PC-9 (cell line): ENCODE results near the gene DSEL. TPM values are rescaled to one million over a fixed set of nuclear protein-coding genes. Genes with fewer than 3 reads are reported as not detected.

Source experiments
- BruUV-seq: library from RNA; stranded (reverse); fragments of 400-500 nt; replicated peaks from 2 replicates; lab custom pipeline; 2021; lab: Mats Ljungman, UMichigan
- CTCF ChIA-PET: fragments of 300-600 bp; sonication (Branson Sonifier 250); formaldehyde crosslinking; loops from one replicate; lab custom pipeline; 2022; ENCODE audit warnings: antibody characterized with exemption; lab: Charles Lee
- POLR2A ChIA-PET: fragments of 300-600 bp; sonication (Branson Sonifier 250); formaldehyde crosslinking; loops from one replicate; lab custom pipeline; 2022; ENCODE audit warnings: antibody characterized with exemption; ENCODE audit not compliant: unreplicated experiment; lab: Charles Lee
- DNase-seq, 2 experiments: peaks; one replicate each; pipeline versions ENCODE4 v3.0.0 to v3.0.0-alpha.2; 2015 to 2022; ENCODE audit warnings: mixed read lengths in 1 of 2
- H2AFZ ChIP-seq: fragments of 200-600 bp; sonication (generic); 2 replicates; pipeline ENCODE4 v1.8.1; 2017; ENCODE audit warnings: antibody characterized with exemption
- H3F3A ChIP-seq: fragments of 200-600 bp; sonication (generic); 2 replicates; pipeline ENCODE4 v1.8.1; 2017; ENCODE audit warnings: antibody characterized with exemption, mild to moderate bottlenecking, low read depth; ENCODE audit not compliant: insufficient read depth
- H3K27ac ChIP-seq: fragments of 200-600 bp; sonication (generic); 2 replicates; pipeline ENCODE4 v1.6.1; 2016; ENCODE audit warnings: mixed run types
- H3K27me3 ChIP-seq: fragments of 200-600 bp; sonication (generic); 2 replicates; pipeline ENCODE4 v1.6.1; 2016; ENCODE audit warnings: low read depth, mixed run types; ENCODE audit not compliant: insufficient read depth
- H3K36me3 ChIP-seq: fragments of 200-600 bp; sonication (generic); 2 replicates; pipeline ENCODE4 v1.6.1; 2016; ENCODE audit warnings: low read depth, mixed run types
- H3K4me1 ChIP-seq: fragments of 200-600 bp; sonication (generic); replicated peaks from 2 replicates; pipeline ENCODE4 v1.6.1; 2016; ENCODE audit warnings: mixed run types; ENCODE audit not compliant: insufficient read depth
- H3K4me2 ChIP-seq: fragments of 200-600 bp; sonication (generic); 2 replicates; pipeline ENCODE4 v1.6.1; 2017; ENCODE audit warnings: mixed run types
- H3K4me3 ChIP-seq: fragments of 200-600 bp; sonication (generic); 2 replicates; pipeline ENCODE4 v1.6.1; 2016; ENCODE audit warnings: mixed run types
- H3K79me2 ChIP-seq: fragments of 200-600 bp; sonication (generic); 2 replicates; pipeline ENCODE4 v1.6.1; 2017; ENCODE audit warnings: low read depth, mixed run types
- H3K9me2 ChIP-seq: fragments of 200-600 bp; sonication (generic); 2 replicates; pipeline ENCODE4 v1.8.1; 2017; ENCODE audit warnings: mild to moderate bottlenecking; ENCODE audit not compliant: insufficient read depth
- H3K9me3 ChIP-seq: fragments of 200-600 bp; sonication (generic); 2 replicates; pipeline ENCODE4 v1.8.1; 2016; ENCODE audit warnings: low read depth; ENCODE audit not compliant: insufficient read depth
- H4K20me1 ChIP-seq: fragments of 200-600 bp; sonication (generic); 2 replicates; pipeline ENCODE4 v1.8.1; 2017; ENCODE audit not compliant: insufficient read depth
- EZH2 ChIP-seq: fragments of 200-600 bp; sonication (generic); IDR thresholded peaks from 2 replicates; pipeline ENCODE4 v1.8.0; 2017; ENCODE audit warnings: antibody characterized with exemption, low read depth
- intact Hi-C: fragments of 100-400 bp; cut with micrococcal nuclease; formaldehyde crosslinking; loops from one replicate; pipeline ENCODE4 v1.10.0; 2022; ENCODE audit not compliant: unreplicated experiment
- total RNA-seq: library from RNA; stranded (reverse); gene quantifications from 2 replicates; pipeline ENCODE4 v1.2.3, GENCODE V29; 2021
- TF ChIP-seq, protein P1 (sequence below): fragments of 200-600 bp; sonication (generic); conservative IDR thresholded peaks from 2 replicates; pipeline ENCODE4 v1.6.1; 2017; ENCODE audit warnings: mixed run types, antibody characterized with exemption, mild to moderate bottlenecking, moderate library complexity

The DSEL gene
- total RNA-seq, 1 experiment from 2014 or later: 2.1 TPM

DNA sequence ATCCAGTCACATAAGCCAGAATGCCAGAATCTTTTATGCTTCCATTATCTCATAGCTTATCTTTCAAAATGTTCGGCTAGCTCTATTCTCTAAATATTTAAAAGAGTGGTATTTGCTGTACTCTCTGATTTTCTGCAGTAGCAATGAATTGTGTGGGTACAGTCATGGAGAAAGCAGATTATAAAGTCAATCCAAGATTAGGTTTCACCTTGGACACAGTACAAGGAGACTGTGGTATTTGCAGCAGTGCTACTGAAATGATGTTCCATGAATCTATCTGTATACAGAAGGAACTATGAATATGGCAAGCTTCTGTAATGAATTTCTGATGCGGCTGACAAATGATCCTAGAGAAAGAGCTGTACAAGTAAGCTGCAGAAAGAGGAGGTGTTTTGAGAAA, 15.4 kb upstream of the DSEL start:
- H3K4me2 ChIP-seq: no peak overlapping the region
- no peaks in the 10 kb centered on the region for H3K9me3 ChIP-seq
- ChIA-PET CTCF (no interaction called here), POLR2A (no interaction called here)
- no peak overlapping the region for H2AFZ ChIP-seq
- no peaks in the 10 kb centered on the region for H3K27me3 ChIP-seq
- TF ChIP-seq, protein P1, sequence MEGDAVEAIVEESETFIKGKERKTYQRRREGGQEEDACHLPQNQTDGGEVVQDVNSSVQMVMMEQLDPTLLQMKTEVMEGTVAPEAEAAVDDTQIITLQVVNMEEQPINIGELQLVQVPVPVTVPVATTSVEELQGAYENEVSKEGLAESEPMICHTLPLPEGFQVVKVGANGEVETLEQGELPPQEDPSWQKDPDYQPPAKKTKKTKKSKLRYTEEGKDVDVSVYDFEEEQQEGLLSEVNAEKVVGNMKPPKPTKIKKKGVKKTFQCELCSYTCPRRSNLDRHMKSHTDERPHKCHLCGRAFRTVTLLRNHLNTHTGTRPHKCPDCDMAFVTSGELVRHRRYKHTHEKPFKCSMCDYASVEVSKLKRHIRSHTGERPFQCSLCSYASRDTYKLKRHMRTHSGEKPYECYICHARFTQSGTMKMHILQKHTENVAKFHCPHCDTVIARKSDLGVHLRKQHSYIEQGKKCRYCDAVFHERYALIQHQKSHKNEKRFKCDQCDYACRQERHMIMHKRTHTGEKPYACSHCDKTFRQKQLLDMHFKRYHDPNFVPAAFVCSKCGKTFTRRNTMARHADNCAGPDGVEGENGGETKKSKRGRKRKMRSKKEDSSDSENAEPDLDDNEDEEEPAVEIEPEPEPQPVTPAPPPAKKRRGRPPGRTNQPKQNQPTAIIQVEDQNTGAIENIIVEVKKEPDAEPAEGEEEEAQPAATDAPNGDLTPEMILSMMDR: no peak
- TF ChIP-seq EZH2: no peak
- H3K4me1 ChIP-seq: no peaks in the 10 kb centered on the region
- no peaks in the 10 kb centered on the region for H3K79me2 ChIP-seq
- no peak overlapping the region for H3K27ac ChIP-seq
- no TSS peak for BruUV-seq
- intact Hi-C loops: no loop called here
- H3K9me2 ChIP-seq: no peaks in the 10 kb centered on the region
- no peaks in the 10 kb centered on the region for H3K36me3 ChIP-seq
- no peak overlapping the region for H3K4me3 ChIP-seq
- no peaks in the 10 kb centered on the region for H4K20me1 ChIP-seq
- H3F3A ChIP-seq: no peaks in the 10 kb centered on the region
- no peak for DNase-seq

DNA sequence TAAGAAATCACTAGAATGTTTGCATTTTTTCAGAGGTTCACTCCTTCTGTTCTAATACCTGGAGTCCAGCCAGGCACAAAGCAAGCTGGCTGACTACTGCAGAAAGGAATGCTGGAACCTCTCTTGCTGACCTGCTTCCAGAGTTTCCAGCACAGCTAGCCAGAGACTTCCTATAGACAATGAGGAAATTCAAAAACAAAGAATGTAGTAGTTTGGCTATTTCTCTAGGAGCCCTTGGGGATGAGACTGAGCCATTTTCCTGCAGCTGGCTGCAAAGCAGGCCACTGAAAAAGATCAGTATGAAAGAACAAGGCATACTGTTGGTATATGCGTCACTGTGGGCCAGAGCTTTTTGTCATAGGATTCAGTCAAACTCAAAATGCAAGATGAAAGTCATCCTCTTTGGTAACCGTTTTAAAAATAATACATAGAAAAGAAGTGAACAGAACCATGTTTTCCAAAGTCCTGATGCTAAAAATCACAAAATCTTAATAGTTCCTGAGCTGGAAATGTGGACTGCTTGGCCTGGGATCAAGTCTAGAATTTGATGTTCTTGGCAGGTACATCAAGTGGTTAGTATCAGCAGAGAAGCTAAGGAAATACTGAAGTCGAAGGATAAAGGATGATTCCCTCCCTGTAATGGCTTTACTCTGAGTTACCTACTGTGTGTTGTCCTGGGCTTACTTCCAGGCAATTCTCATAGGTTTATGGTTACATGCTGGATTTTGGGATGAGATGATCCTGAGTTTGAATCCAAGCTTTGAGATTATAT, 9.0 kb upstream of the DSEL start:
- Histone ChIP-seq H3K4me1 (peaks cover 8% of the 10 kb centered on the region; the same call in 1 of the 2 replicates), H4K20me1 (no peaks in the 10 kb centered on the region), H3K4me2 (0 out of 2 replicates have a peak overlapping the region, but pooled peaks have one; percentile 6), H3K36me3 (no peaks in the 10 kb centered on the region), H3K9me3 (peaks cover 5% of the 10 kb centered on the region; the same call in 1 of the 2 replicates), H3K4me3 (no peak overlapping the region), H3F3A (peaks cover 8% of the 10 kb centered on the region; the same call in 1 of the 2 replicates), H3K9me2 (no peaks in the 10 kb centered on the region), H3K79me2 (no peaks in the 10 kb centered on the region), H3K27ac (no peak overlapping the region), H3K27me3 (no peaks in the 10 kb centered on the region), H2AFZ (no peak overlapping the region)
- intact Hi-C loops: loop anchor here (10.0 kb wide), 1 partner anchor 79 kb away; no protein-coding TSS in a partner anchor
- TF ChIP-seq, protein P1: no peak
- ChIA-PET POLR2A (interaction anchor here (0.7 to 0.8 kb wide), 2 partner anchors 691 to 1132 kb away, joined by 5 to 6 read pairs; no protein-coding TSS in a partner anchor), CTCF (interaction anchor here (0.5 kb wide), 1 partner anchor 1134 kb away, joined by 3 read pairs; no protein-coding TSS in a partner anchor)
- no TSS peak for BruUV-seq
- peak; percentile 66 to 90 for DNase-seq

DNA sequence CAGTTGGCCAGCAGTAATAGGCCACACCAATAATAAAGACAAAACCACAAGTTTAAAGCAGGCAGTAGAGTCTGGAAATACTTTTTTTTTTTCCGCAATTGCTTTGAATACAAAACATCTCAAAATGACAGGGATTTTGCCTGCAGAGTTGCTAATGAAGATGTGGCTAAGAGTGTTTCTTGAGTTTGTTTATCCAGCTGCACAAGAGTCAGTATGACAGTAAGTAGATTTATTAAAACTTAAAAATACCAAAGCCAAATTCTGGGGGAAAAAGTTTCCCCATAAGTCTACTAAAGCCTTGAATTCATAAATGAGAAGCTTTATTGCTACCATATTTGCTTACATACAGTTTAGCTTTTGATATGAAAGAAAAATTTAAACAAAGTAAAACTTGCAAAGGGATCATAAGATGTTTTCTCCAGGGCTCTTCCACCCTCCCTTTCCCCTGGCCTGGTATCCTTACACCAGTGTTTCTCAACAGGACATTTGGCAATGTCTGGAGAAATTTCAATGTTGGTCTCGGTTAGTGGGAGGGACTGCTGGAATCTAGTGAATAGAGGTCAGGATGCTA, 3.9 kb upstream of the DSEL start:
- no peak for TF ChIP-seq EZH2
- TF ChIP-seq, protein P1: no peak
- H3K4me1 ChIP-seq: peaks cover 13% of the 10 kb centered on the region; the same call in 1 of the 2 replicates
- H3K4me2 ChIP-seq: no peak overlapping the region
- no peak overlapping the region for H2AFZ ChIP-seq
- H3K36me3 ChIP-seq: no peaks in the 10 kb centered on the region
- CTCF ChIA-PET: no interaction called here
- DNase-seq: no peak
- peaks cover 1% of the 10 kb centered on the region; the same call in 1 of the 2 replicates for H3F3A ChIP-seq
- no peak overlapping the region for H3K4me3 ChIP-seq
- H3K27ac ChIP-seq: no peak overlapping the region
- POLR2A ChIA-PET: no interaction called here
- no peaks in the 10 kb centered on the region for H4K20me1 ChIP-seq
- no peaks in the 10 kb centered on the region for H3K79me2 ChIP-seq
- H3K9me2 ChIP-seq: no peaks in the 10 kb centered on the region; the same call in 1 of the 2 replicates
- H3K9me3 ChIP-seq: peaks cover 5% of the 10 kb centered on the region; the same call in 1 of the 2 replicates
- no peaks in the 10 kb centered on the region for H3K27me3 ChIP-seq
- no TSS peak for BruUV-seq
- intact Hi-C loops: loop anchor here (10.0 kb wide), 1 partner anchor 84 kb away; no protein-coding TSS in a partner anchor
